ENCODE results near the gene SCARB1. TPM values are rescaled to one million over a fixed set of nuclear protein-coding genes. Genes with fewer than 3 reads are reported as not detected.

Gene SCARB1
- total and polyA plus RNA-seq, 9 of the 15 experiments (the other 6 are each of a cell fraction or from before 2014, with no cell fraction given) = 0.56 to 157 (median 52.8) TPM

DNA sequence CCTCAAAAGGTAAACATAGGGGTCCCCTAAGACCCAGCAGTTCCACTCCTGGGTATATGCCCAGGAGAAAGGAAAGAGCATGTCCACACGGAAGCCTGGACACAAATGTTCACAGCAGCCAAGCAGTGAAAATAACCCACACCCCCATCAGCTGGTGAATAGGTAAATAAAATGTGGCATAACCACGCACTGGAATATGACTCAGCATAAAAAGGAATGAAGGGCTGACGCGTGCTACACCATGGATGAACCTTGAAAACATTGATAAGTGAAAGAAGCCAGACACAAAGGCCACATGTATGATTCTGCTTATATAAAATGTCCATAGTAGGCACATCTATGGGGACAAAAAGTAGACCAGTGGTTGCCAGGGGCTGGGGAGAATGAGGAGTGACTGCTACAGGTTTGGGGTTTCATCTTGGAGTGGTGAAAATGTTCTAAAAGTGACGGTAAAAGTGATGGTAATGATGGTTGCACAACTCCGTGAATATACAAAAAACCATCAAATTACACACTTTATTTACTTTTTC is 3.8 kb upstream of the SCARB1 start (continued):
- TF ChIP-seq ZNF766 (CRISPR knock-in tag; conservative IDR thresholded peaks at IDR 0.05) = no peak; the same call in 1 of the 2 replicates
- no peak for TF ChIP-seq E4F1 (CRISPR knock-in tag; IDR thresholded peaks at IDR 0.05; ENCODE audit: borderline replicate concordance)
- TF ChIP-seq PRPF4 (IDR thresholded peaks at IDR 0.05; ENCODE audit: insufficient read depth, low read depth, low read length, poor library complexity, severe bottlenecking) = no peak
- TF ChIP-seq WHSC1 (IDR thresholded peaks at IDR 0.05; ENCODE audit: low read length) = no peak
- no peak for TF ChIP-seq MYBL2 (IDR thresholded peaks at IDR 0.05; ENCODE audit: low read depth)
- no peak for TF ChIP-seq MYBL2 (CRISPR knock-in tag; IDR thresholded peaks at IDR 0.05; ENCODE audit: borderline replicate concordance)
- no peak for TF ChIP-seq ETV1 (tag; conservative IDR thresholded peaks at IDR 0.05; ENCODE audit: low read depth)
- TF ChIP-seq NFIX (CRISPR knock-in tag; IDR thresholded peaks at IDR 0.05; ENCODE audit: low read depth) = no peak
- TF ChIP-seq DACH1 (IDR thresholded peaks at IDR 0.05; ENCODE audit: partially characterized antibody) = peak; percentile 82
- TF ChIP-seq RAD21 (CRISPR knock-in tag; conservative IDR thresholded peaks at IDR 0.05 in 1 of 2, IDR thresholded peaks at IDR 0.05 in 1 of 2) = no peak
- TF ChIP-seq TAF7 (tag; IDR thresholded peaks at IDR 0.05) = peak; percentile 37; the same call in 1 of the 2 replicates
- no peak for TF ChIP-seq ZNF263 (CRISPR knock-in tag; IDR thresholded peaks at IDR 0.05; ENCODE audit: borderline replicate concordance)
- TF ChIP-seq, protein P1, sequence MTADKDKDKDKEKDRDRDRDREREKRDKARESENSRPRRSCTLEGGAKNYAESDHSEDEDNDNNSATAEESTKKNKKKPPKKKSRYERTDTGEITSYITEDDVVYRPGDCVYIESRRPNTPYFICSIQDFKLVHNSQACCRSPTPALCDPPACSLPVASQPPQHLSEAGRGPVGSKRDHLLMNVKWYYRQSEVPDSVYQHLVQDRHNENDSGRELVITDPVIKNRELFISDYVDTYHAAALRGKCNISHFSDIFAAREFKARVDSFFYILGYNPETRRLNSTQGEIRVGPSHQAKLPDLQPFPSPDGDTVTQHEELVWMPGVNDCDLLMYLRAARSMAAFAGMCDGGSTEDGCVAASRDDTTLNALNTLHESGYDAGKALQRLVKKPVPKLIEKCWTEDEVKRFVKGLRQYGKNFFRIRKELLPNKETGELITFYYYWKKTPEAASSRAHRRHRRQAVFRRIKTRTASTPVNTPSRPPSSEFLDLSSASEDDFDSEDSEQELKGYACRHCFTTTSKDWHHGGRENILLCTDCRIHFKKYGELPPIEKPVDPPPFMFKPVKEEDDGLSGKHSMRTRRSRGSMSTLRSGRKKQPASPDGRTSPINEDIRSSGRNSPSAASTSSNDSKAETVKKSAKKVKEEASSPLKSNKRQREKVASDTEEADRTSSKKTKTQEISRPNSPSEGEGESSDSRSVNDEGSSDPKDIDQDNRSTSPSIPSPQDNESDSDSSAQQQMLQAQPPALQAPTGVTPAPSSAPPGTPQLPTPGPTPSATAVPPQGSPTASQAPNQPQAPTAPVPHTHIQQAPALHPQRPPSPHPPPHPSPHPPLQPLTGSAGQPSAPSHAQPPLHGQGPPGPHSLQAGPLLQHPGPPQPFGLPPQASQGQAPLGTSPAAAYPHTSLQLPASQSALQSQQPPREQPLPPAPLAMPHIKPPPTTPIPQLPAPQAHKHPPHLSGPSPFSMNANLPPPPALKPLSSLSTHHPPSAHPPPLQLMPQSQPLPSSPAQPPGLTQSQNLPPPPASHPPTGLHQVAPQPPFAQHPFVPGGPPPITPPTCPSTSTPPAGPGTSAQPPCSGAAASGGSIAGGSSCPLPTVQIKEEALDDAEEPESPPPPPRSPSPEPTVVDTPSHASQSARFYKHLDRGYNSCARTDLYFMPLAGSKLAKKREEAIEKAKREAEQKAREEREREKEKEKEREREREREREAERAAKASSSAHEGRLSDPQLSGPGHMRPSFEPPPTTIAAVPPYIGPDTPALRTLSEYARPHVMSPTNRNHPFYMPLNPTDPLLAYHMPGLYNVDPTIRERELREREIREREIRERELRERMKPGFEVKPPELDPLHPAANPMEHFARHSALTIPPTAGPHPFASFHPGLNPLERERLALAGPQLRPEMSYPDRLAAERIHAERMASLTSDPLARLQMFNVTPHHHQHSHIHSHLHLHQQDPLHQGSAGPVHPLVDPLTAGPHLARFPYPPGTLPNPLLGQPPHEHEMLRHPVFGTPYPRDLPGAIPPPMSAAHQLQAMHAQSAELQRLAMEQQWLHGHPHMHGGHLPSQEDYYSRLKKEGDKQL (CRISPR knock-in tag; IDR thresholded peaks at IDR 0.05; ENCODE audit: borderline replicate concordance) = no peak
- TF ChIP-seq SMAD4 (CRISPR knock-in tag; conservative IDR thresholded peaks at IDR 0.05) = peak; percentile 75
- TF ChIP-seq PURB (CRISPR knock-in tag; IDR thresholded peaks at IDR 0.05; ENCODE audit: low read depth) = no peak
- no peak for TF ChIP-seq GABPB2 (CRISPR knock-in tag; conservative IDR thresholded peaks at IDR 0.05)
- TF ChIP-seq ZNF134 (CRISPR knock-in tag; conservative IDR thresholded peaks at IDR 0.05) = no peak
- no peak for TF ChIP-seq MAX (CRISPR knock-in tag; IDR thresholded peaks at IDR 0.05)
- no peak for TF ChIP-seq YY1 (IDR thresholded peaks at IDR 0.05; ENCODE audit: borderline replicate concordance in 1 of 3, control insufficient read depth in 1 of 3, extremely low read depth in 1 of 3, insufficient read depth in 3 of 3, insufficient read length in 1 of 3, insufficient replicate concordance in 2 of 3, low read depth in 1 of 3, low read length in 2 of 3)
- no peak for TF ChIP-seq HNRNPLL (IDR thresholded peaks at IDR 0.05; ENCODE audit: low read depth, low read length, poor library complexity, severe bottlenecking)
